Pancreas (tissue), 10 donors: Measurements from ENCODE around the gene FMN2. TPM values are rescaled to one million over a fixed set of nuclear protein-coding genes. Genes with fewer than 3 reads are reported as not detected.
"Not testable (repeated sequence)": the region's sequence is repeated elsewhere in the genome, so short reads cannot be mapped to it uniquely, and the experiment has no call there.

Experiments
- ATAC-seq, 4 donors: fragments of 200-7000 bp; cut with Tn5 transposase; one replicate each; pipeline versions ENCODE4 v1.8.0 to v1.9.1; 2020; ENCODE audit warnings: mild to moderate bottlenecking in 4 of 4, moderate library complexity in 4 of 4
- DNase-seq, 6 donors: peaks; one replicate each; pipeline ENCODE4 v3.0.0-alpha.2; 2020
- FAIRE-seq: peaks from 2 replicates; lab custom pipeline; 2012; peaks lifted over from hg19 to GRCh38; lab: Jason Lieb, UNC
- H3K27ac ChIP-seq, 4 donors: fragments of 200-600 bp; sonication (generic); 1 replicate in 3 of 4; 2 replicates in 1 of 4; pipeline versions ENCODE4 v1.5.0 to v1.8.0; 2020
- H3K27me3 ChIP-seq, 4 donors: fragments of 200-600 bp; one replicate each; pipeline ENCODE4 v1.8.0; 2021
- H3K36me3 ChIP-seq, 3 donors: fragments of 200-600 bp; sonication (generic) in 1 of 3; one replicate each; pipeline versions ENCODE4 v1.5.0 to v1.8.0; 2020 to 2021
- H3K4me1 ChIP-seq, 3 donors: fragments of 200-600 bp; one replicate each; pipeline ENCODE4 v1.8.0; 2021
- H3K4me3 ChIP-seq, 4 donors: fragments of 200-600 bp; sonication (generic) in 2 of 4; one replicate each; pipeline versions ENCODE4 v1.5.0 to v1.8.0; 2020 to 2021
- H3K9me3 ChIP-seq, 4 donors: fragments of 200-600 bp; one replicate each; pipeline ENCODE4 v1.8.0; 2021
- CTCF ChIP-seq, 4 donors: fragments of 200-600 bp; sonication (generic) in 3 of 4; IDR thresholded peaks; one replicate each; pipeline versions ENCODE4 v1.5.0 to v1.8.0; 2021; ENCODE audit warnings: antibody characterized with exemption in 4 of 4
- WGBS, 2 donors: extraction: QIAGEN DNeasy Blood & Tissue Kit; methylation state at CpG; one replicate each; pipeline ENCODE4 v1.1.7; 2013; 5-methylcytosine and 5-hydroxymethylcytosine counted together
- intact Hi-C, 3 donors: fragments of 100-400 bp; cut with DNase I; formaldehyde crosslinking; loops; one replicate each; pipeline versions ENCODE4 v1.11.1 to v1.14.2; 2022
- polyA plus RNA-seq, 2 donors: library from polyadenylated mRNA; stranded (reverse); fragments of 200-250 nt; gene quantifications; one replicate each; pipeline ENCODE4 v1.2.3, GENCODE V29; 2013
- total RNA-seq, 6 donors: library from RNA; stranded (reverse); fragmentation: NEBNext Ultra II Directional in 4 of 6; extraction: Animal tissue kit (Norgen Biotek cat#: 25700) in 4 of 6; gene quantifications; one replicate each; pipeline versions ENCODE4 v1.2.1 to v1.2.4, GENCODE V29; 2021 to 2023
- donor health status: healthy with polysubstance abuse.
- donor health status: DM: no; HTN: no; CAD: no; lungs with moderate emphysema.
- donor health status: DM: no; HTN: no; CAD: no.
- donor health status: control.
- donor health status: control.
- donor health status: Bipolar disorder and iron deficiency.
- donor health status: DM: yes; HTN: yes; CAD: no.
- donor health status: DM: no; HTN: no; CAD: no.
- donor health status: DM: no; HTN: no; CAD: no.
- donor health status: DM: yes; HTN: yes; CAD: no.

Gene FMN2
- total and polyA plus RNA-seq, 8 donors, result 0.56 to 8.2 (median 2.0) TPM

- Histone ChIP-seq H3K27ac (no peak overlapping the region), H3K36me3 (no peaks in the 10 kb centered on the region), H3K27me3 (peaks cover 0 to 5% (median 0%) of the 10 kb centered on the region in 4 donors), H3K4me3 (no peak overlapping the region), H3K4me1 (no peaks in the 10 kb centered on the region), H3K9me3 (no peaks in the 10 kb centered on the region)
- DNase-seq, result no peak
- TF ChIP-seq CTCF (IDR thresholded peaks at IDR 0.05), result no peak
- WGBS, 2 donors, result 9 to 16% methylated on average over 5 of the region's 5 CpGs
- no peak for ATAC-seq
- no peak for FAIRE-seq
- intact Hi-C loops, result no loop called here
Measured at GRCh38 chr1:240320659-240321058, 229.0 kb downstream of the FMN2 start.

DNA sequence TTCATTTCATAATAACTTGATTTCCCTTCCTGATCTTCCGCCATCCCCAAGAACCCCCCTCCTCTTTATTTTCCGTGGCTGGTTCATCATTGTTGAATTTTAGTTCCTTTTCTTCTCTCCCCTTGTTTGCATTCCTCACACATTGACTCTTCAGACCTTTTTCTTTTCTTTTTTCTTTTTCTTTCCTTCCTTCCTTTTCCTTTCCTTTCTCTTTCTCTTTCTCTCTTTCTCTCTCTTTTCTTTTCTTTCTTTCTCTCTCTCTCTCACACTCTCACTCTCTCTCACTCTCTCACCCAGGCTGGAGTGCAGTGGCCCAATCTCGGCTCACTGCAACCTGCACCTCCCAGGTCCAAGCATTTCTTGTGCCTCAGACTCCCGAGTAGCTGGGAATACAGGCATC lies 231.3 kb downstream of the FMN2 start:
- WGBS, 2 donors, result 52 to 68% methylated on average over 4 of the region's 4 CpGs

DNA sequence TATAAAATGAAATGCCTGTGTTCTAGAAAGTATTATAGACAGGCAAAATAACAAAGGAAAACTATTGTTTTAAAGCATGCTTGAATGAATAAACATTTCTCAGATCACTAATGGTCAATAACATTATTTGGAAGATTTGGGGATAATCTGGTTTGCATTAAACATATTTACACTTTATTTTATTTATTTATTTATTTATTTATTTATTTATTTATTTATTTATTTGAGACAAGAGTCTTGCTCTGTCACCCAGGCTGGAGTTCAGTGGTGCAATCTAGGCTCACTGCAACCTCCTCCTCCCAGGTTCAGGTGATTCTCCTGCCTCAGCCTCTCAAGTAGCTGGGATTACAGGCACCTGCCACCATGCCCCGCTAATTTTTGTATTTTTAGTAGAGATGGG lies 236.7 kb downstream of the FMN2 start:
- H3K9me3 ChIP-seq, intact Hi-C loops, DNase-seq, H3K4me1 ChIP-seq, H3K27ac ChIP-seq, H3K27me3 ChIP-seq, FAIRE-seq, ATAC-seq, H3K36me3 ChIP-seq, H3K4me3 ChIP-seq: not testable (repeated sequence)
- WGBS, 2 donors, result 58 to 68% methylated on average over 1 of the region's 1 CpG

More for the DNA sequence above, 231.3 kb downstream of the FMN2 start:
- no peak overlapping the region for H3K27ac ChIP-seq
- FAIRE-seq, result no peak
- DNase-seq, result no peak
- ATAC-seq, result no peak
- H3K4me3 ChIP-seq, result no peak overlapping the region
- H3K4me1 ChIP-seq, result no peaks in the 10 kb centered on the region
- H3K36me3 ChIP-seq, result no peaks in the 10 kb centered on the region
- no peaks in the 10 kb centered on the region for H3K9me3 ChIP-seq
- TF ChIP-seq CTCF (IDR thresholded peaks at IDR 0.05), result no peak
- H3K27me3 ChIP-seq, result peaks cover 0 to 5% (median 0%) of the 10 kb centered on the region in 4 donors
- intact Hi-C loops, result no loop called here

DNA sequence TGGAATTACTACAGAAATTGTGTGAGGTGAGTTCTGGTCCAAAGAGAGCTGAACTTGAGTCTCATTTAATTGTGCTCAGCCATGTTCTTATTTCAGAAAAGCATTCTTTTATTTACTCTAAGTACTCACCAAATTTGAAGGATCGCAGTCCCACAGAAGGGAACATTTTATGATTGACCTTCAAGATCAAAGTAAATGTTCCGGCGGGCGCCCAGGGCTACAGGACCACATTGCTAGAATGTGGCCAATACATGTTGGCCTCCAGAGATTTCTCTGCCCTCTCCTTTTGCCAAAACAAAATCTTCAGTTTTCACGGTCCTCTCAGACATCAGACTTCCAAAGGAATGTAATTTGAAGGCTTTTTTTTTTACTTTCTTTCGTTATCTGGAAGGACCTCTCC lies 237.8 kb downstream of the FMN2 start:
- Histone ChIP-seq H3K4me1 (no peaks in the 10 kb centered on the region), H3K36me3 (no peaks in the 10 kb centered on the region), H3K27me3 (no peaks in the 10 kb centered on the region), H3K27ac (no peak overlapping the region), H3K4me3 (no peak overlapping the region), H3K9me3 (no peaks in the 10 kb centered on the region)
- FAIRE-seq (no peak), DNase-seq (no peak), ATAC-seq (no peak)
- 56 to 57% methylated on average over 6 of the region's 6 CpGs for WGBS, 2 donors
- intact Hi-C loops, result no loop called here
- no peak for TF ChIP-seq CTCF (IDR thresholded peaks at IDR 0.05)

- intact Hi-C loops, result no loop called here
- WGBS, 2 donors, result 24 to 38% methylated on average over 3 of the region's 3 CpGs
- no peak for FAIRE-seq
Measured at GRCh38 chr1:240332672-240333071, 241.0 kb downstream of the FMN2 start.

More at GRCh38 chr1:240332672-240333071, 241.0 kb downstream of the FMN2 start:
- no peaks in the 10 kb centered on the region for H3K9me3 ChIP-seq
- H3K4me1 ChIP-seq, result no peaks in the 10 kb centered on the region
- H3K27ac ChIP-seq, result no peak overlapping the region
- no peak overlapping the region for H3K4me3 ChIP-seq
- no peaks in the 10 kb centered on the region for H3K36me3 ChIP-seq
- DNase-seq (no peak), ATAC-seq (no peak)
- H3K27me3 ChIP-seq, result no peaks in the 10 kb centered on the region
- TF ChIP-seq CTCF (IDR thresholded peaks at IDR 0.05), result no peak
